Colonic mucosa (tissue), 4 donors: ENCODE data around the gene ADAP1. TPM values are rescaled to one million over a fixed set of nuclear protein-coding genes. Genes with fewer than 3 reads are reported as not detected.

Source experiments
- DNase-seq: peaks from one replicate; pipeline ENCODE4 v3.0.0-alpha.2; 2020
- H3K27ac ChIP-seq: fragments of 200-600 bp; one replicate; pipeline ENCODE4 v1.8.0; 2021
- H3K27me3 ChIP-seq: fragments of 200-600 bp; one replicate; pipeline ENCODE4 v1.8.0; 2021
- H3K36me3 ChIP-seq: fragments of 200-600 bp; one replicate; pipeline ENCODE4 v1.8.0; 2021
- H3K4me1 ChIP-seq: fragments of 200-600 bp; one replicate; pipeline ENCODE4 v1.8.0; 2021; ENCODE audit warnings: mild to moderate bottlenecking
- H3K4me3 ChIP-seq: fragments of 200-600 bp; one replicate; pipeline ENCODE4 v1.8.0; 2021
- H3K9ac ChIP-seq, 2 donors: one replicate each; pipeline ENCODE4 v1.7.0; 2013; ENCODE audit warnings: control low read depth in 2 of 2, low read depth in 2 of 2, low read length in 2 of 2
- H3K9me3 ChIP-seq: fragments of 200-600 bp; one replicate; pipeline ENCODE4 v1.8.0; 2021
- intact Hi-C: fragments of 100-400 bp; cut with DNase I; formaldehyde crosslinking; loops from one replicate; pipeline ENCODE4 v1.14.1; 2022
- total RNA-seq, 2 donors: library from RNA; stranded (reverse); fragmentation: NEBNext Ultra II Directional in 1 of 2; extraction: Animal tissue kit (Norgen Biotek cat#: 25700) in 1 of 2; gene quantifications; one replicate each; pipeline ENCODE4 v1.2.1, GENCODE V29; 2021
- TF ChIP-seq, protein P1 (sequence below): fragments of 200-600 bp; IDR thresholded peaks from one replicate; pipeline ENCODE4 v1.8.0; 2022; ENCODE audit warnings: antibody characterized with exemption, mild to moderate bottlenecking
- donor health status: healthy.
- donor health status: DM: no; HTN: no; CAD: no.
- donor health status: DM: no; HTN: no; CAD: no.

The ADAP1 gene
- total RNA-seq, 2 donors from 2014 or later: 107 to 201 TPM

- H3K36me3 ChIP-seq: peaks cover 20% of the 10 kb centered on the region
- H3K9ac ChIP-seq: no peak overlapping the region
- H3K27me3 ChIP-seq: no peaks in the 10 kb centered on the region
- intact Hi-C loops: no loop called here
- H3K27ac ChIP-seq: no peak overlapping the region
- no peaks in the 10 kb centered on the region for H3K4me1 ChIP-seq
- no peak for DNase-seq
- H3K4me3 ChIP-seq: no peak overlapping the region
- no peaks in the 10 kb centered on the region for H3K9me3 ChIP-seq
- TF ChIP-seq, protein P1, sequence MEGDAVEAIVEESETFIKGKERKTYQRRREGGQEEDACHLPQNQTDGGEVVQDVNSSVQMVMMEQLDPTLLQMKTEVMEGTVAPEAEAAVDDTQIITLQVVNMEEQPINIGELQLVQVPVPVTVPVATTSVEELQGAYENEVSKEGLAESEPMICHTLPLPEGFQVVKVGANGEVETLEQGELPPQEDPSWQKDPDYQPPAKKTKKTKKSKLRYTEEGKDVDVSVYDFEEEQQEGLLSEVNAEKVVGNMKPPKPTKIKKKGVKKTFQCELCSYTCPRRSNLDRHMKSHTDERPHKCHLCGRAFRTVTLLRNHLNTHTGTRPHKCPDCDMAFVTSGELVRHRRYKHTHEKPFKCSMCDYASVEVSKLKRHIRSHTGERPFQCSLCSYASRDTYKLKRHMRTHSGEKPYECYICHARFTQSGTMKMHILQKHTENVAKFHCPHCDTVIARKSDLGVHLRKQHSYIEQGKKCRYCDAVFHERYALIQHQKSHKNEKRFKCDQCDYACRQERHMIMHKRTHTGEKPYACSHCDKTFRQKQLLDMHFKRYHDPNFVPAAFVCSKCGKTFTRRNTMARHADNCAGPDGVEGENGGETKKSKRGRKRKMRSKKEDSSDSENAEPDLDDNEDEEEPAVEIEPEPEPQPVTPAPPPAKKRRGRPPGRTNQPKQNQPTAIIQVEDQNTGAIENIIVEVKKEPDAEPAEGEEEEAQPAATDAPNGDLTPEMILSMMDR: no peak
Observed at GRCh38 chr7:855686-856369, 98.7 kb downstream of the ADAP1 start.

DNA sequence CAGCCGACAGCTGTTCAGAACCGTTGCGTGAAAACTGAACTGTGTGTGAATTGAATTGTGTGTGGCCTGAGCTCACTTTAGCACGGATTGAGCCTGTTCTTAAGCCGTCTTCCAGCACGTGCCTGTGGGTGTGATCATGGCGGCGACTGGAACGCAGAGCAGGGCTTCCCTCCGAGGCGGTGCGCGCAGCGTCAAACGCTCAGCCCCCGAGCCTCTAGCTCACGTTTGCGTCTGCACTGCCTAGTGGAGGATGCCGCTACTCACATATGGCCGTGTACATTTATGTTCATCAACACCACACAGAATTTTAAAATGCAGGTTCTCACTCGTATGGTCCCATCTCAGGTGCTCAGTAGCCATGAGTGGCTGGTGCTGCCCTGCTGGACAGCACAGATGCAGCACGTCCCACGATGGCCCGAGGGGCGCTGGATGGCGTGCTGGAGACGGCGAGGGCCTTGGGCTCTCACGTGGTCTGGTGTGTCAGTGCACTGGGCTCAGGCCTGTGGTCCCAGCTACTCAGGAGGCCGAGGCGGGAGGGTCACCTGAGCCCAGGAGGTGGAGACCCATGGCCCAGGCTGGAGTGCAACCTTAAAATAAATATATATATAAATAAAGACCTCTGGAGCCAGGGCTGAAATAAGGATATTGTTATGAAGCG is 100.2 kb downstream of the ADAP1 start:
- Histone ChIP-seq H3K27ac (no peak overlapping the region), H3K9ac (no peak overlapping the region), H3K27me3 (no peaks in the 10 kb centered on the region), H3K36me3 (peaks cover 16% of the 10 kb centered on the region), H3K4me3 (no peak overlapping the region), H3K9me3 (no peaks in the 10 kb centered on the region), H3K4me1 (no peaks in the 10 kb centered on the region)
- TF ChIP-seq, protein P1: no peak
- intact Hi-C loops: no loop called here
- no peak for DNase-seq

GRCh38 chr7:853366-854117 is 100.9 kb downstream of the ADAP1 start:
- peaks cover 16% of the 10 kb centered on the region for H3K36me3 ChIP-seq
- H3K9ac ChIP-seq: no peak overlapping the region
- TF ChIP-seq, protein P1: no peak
- intact Hi-C loops: no loop called here
- no peaks in the 10 kb centered on the region for H3K27me3 ChIP-seq
- no peak for DNase-seq
- no peaks in the 10 kb centered on the region for H3K4me1 ChIP-seq
- no peak overlapping the region for H3K4me3 ChIP-seq
- no peak overlapping the region for H3K27ac ChIP-seq
- H3K9me3 ChIP-seq: no peaks in the 10 kb centered on the region

GRCh38 chr7:851204-851603 is 103.3 kb downstream of the ADAP1 start:
- Histone ChIP-seq H3K4me3 (no peak overlapping the region), H3K9ac (no peak overlapping the region), H3K9me3 (no peaks in the 10 kb centered on the region), H3K4me1 (no peaks in the 10 kb centered on the region), H3K27me3 (no peaks in the 10 kb centered on the region), H3K36me3 (peaks cover 16% of the 10 kb centered on the region), H3K27ac (no peak overlapping the region)
- intact Hi-C loops: no loop called here
- no peak for DNase-seq
- TF ChIP-seq, protein P1: no peak

DNA sequence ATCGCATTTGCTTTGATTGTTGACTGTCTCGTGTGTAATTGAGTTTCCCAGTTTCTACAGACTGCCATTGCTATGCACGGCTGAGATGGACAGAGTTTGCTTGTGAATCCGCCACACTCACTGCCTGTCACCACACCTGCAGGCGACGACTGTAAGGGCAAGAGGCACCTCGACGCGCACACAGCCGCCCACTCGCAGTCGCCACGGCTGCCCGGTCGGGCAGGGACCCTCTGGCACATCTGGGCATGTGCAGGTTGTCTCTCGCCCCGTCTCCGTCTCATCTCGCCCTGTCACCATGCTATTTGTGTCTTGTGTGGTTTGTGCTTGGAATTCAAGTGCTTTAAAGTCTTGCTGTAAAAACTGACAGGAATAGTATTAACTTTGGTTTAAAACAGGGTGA is 104.7 kb downstream of the ADAP1 start:
- DNase-seq: no peak
- Histone ChIP-seq H3K9ac (no peak overlapping the region), H3K9me3 (no peaks in the 10 kb centered on the region), H3K36me3 (peaks cover 16% of the 10 kb centered on the region), H3K27ac (no peak overlapping the region), H3K27me3 (no peaks in the 10 kb centered on the region), H3K4me1 (no peaks in the 10 kb centered on the region), H3K4me3 (no peak overlapping the region)
- TF ChIP-seq, protein P1: no peak
- intact Hi-C loops: no loop called here
